Measurements from ENCODE around the gene PRSS48. TPM values are rescaled to one million over a fixed set of nuclear protein-coding genes. Genes with fewer than 3 reads are reported as not detected.

PRSS48 gene
- total and polyA plus RNA-seq, 2 of the 4 experiments (the other 2 are of a cell fraction): not detected

DNA sequence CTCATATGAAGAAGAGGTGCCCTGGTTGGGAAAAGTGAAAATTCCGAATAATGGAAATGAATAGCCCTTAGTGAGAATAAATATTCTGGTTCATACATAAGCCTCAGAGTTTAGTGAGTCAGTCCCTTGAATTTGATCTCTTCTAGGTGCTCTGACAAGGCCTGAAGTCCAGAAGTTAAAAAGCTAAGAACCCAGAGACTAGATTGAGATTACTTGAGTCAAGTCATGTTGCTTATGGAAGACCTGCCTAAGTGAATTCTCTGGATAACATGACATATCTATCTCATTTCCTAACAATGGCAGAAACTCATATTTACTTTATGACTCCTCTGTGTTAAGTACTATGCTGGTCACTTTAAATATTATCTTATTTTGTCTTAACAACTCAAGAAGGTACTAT, 10.5 kb upstream of the PRSS48 start:
- no peak overlapping the region for H2AFZ ChIP-seq (replicated peaks; ENCODE audit: low read length, poor library complexity)
- no CpG with 5 or more reads among the region's 1 CpG for WGBS, 2 experiments (ENCODE audit: extremely low coverage in 2 of 2, insufficient read length in 1 of 2)
- H3K4me1 ChIP-seq (ENCODE audit: control insufficient read depth, insufficient read depth, low read length): no peaks in the 10 kb centered on the region
- H3K4ac ChIP-seq (ENCODE audit: low read depth, low read length): no peak overlapping the region
- H4K5ac ChIP-seq (ENCODE audit: low read depth, low read length): no peak overlapping the region
- intact Hi-C loops (cut with micrococcal nuclease) (no loop called here), in situ Hi-C loops (cut with MboI; ENCODE audit: low sequenced_read_pairs) (no loop called here), dilution Hi-C loops (cut with HindIII; ENCODE audit: low sequenced_read_pairs, unreplicated experiment) (no loop called here)
- ChIA-PET POLR2A (ENCODE audit: unreplicated experiment) (no interaction called here), CTCF (interaction anchor here (2.0 kb wide), 1 partner anchor 10 kb away, joined by 8 read pairs; the partner anchor contains the start of gene PRSS48)
- no peak overlapping the region for H2BK15ac ChIP-seq (ENCODE audit: low read depth, low read length)
- no peak overlapping the region for H2BK5ac ChIP-seq (ENCODE audit: low read depth, low read length, poor library complexity, severe bottlenecking)
- no peak overlapping the region for H3K9ac ChIP-seq (ENCODE audit: low read depth, low read length)
- DNase-seq (peak; percentile 50), ATAC-seq (ENCODE audit: low read depth) (peak; percentile 64)
- no peak overlapping the region for H2AK5ac ChIP-seq (ENCODE audit: low read depth, low read length)
- H4K91ac ChIP-seq (ENCODE audit: insufficient read depth, low read depth, low read length): no peak overlapping the region
- H3K4me3 ChIP-seq (ENCODE audit: insufficient read depth, low read depth, low read length): no peak overlapping the region
- no peak overlapping the region for H3K14ac ChIP-seq (replicated peaks; ENCODE audit: low read depth, low read length)
- no TSS peak for BruUV-seq (replicated peaks)
- H3K27me3 ChIP-seq (ENCODE audit: control insufficient read depth, insufficient read depth, low read length): no peaks in the 10 kb centered on the region
- H3K79me1 ChIP-seq (ENCODE audit: low read depth in 1 of 2, low read length in 2 of 2): no peaks in the 10 kb centered on the region; a peak in 1 of 4 replicates
- H4K20me1 ChIP-seq (ENCODE audit: insufficient read depth, low read length): no peaks in the 10 kb centered on the region
- no peak overlapping the region for H4K8ac ChIP-seq (ENCODE audit: low read depth in 2 of 2, low read length in 2 of 2)
- H2BK20ac ChIP-seq (ENCODE audit: low read depth, low read length): no peak overlapping the region
- no peak overlapping the region for H2BK120ac ChIP-seq (ENCODE audit: low read depth, low read length)
- no peak for TF ChIP-seq RAD21 (IDR thresholded peaks at IDR 0.05; ENCODE audit: low read length)
- TF ChIP-seq SMC3 (IDR thresholded peaks at IDR 0.05; ENCODE audit: low read depth, low read length): no peak
- TF ChIP-seq BHLHE40 (IDR thresholded peaks at IDR 0.05; ENCODE audit: low read depth, low read length): no peak
- TF ChIP-seq MAZ (IDR thresholded peaks at IDR 0.05; ENCODE audit: borderline replicate concordance, low read depth, low read length): no peak
- TF ChIP-seq, protein P1, sequence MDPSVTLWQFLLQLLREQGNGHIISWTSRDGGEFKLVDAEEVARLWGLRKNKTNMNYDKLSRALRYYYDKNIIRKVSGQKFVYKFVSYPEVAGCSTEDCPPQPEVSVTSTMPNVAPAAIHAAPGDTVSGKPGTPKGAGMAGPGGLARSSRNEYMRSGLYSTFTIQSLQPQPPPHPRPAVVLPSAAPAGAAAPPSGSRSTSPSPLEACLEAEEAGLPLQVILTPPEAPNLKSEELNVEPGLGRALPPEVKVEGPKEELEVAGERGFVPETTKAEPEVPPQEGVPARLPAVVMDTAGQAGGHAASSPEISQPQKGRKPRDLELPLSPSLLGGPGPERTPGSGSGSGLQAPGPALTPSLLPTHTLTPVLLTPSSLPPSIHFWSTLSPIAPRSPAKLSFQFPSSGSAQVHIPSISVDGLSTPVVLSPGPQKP (IDR thresholded peaks at IDR 0.05; ENCODE audit: borderline replicate concordance, low read depth, low read length): no peak
- TF ChIP-seq, protein P2, sequence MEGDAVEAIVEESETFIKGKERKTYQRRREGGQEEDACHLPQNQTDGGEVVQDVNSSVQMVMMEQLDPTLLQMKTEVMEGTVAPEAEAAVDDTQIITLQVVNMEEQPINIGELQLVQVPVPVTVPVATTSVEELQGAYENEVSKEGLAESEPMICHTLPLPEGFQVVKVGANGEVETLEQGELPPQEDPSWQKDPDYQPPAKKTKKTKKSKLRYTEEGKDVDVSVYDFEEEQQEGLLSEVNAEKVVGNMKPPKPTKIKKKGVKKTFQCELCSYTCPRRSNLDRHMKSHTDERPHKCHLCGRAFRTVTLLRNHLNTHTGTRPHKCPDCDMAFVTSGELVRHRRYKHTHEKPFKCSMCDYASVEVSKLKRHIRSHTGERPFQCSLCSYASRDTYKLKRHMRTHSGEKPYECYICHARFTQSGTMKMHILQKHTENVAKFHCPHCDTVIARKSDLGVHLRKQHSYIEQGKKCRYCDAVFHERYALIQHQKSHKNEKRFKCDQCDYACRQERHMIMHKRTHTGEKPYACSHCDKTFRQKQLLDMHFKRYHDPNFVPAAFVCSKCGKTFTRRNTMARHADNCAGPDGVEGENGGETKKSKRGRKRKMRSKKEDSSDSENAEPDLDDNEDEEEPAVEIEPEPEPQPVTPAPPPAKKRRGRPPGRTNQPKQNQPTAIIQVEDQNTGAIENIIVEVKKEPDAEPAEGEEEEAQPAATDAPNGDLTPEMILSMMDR (conservative IDR thresholded peaks at IDR 0.05; ENCODE audit: low read depth, low read length): no peak
- TF ChIP-seq CHD1 (IDR thresholded peaks at IDR 0.05; ENCODE audit: low read depth, low read length): no peak
- no peak for TF ChIP-seq POLR2A (IDR thresholded peaks at IDR 0.05; ENCODE audit: low read depth, low read length)
- no peak for TF ChIP-seq MXI1 (IDR thresholded peaks at IDR 0.05; ENCODE audit: borderline replicate concordance, low read depth, low read length)
- TF ChIP-seq NFE2L2 (IDR thresholded peaks at IDR 0.05; ENCODE audit: low read depth, low read length): no peak
- no peak for TF ChIP-seq FOS (IDR thresholded peaks at IDR 0.05; ENCODE audit: low read depth, low read length)
- TF ChIP-seq, protein P3, sequence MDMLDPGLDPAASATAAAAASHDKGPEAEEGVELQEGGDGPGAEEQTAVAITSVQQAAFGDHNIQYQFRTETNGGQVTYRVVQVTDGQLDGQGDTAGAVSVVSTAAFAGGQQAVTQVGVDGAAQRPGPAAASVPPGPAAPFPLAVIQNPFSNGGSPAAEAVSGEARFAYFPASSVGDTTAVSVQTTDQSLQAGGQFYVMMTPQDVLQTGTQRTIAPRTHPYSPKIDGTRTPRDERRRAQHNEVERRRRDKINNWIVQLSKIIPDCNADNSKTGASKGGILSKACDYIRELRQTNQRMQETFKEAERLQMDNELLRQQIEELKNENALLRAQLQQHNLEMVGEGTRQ (IDR thresholded peaks at IDR 0.05; ENCODE audit: low read depth, low read length): no peak
- TF ChIP-seq RCOR1 (IDR thresholded peaks at IDR 0.05; ENCODE audit: insufficient replicate concordance, low read length): no peak
- no peak for TF ChIP-seq CEBPB (IDR thresholded peaks at IDR 0.05; ENCODE audit: low read depth, low read length)
- no peak for TF ChIP-seq RFX5 (IDR thresholded peaks at IDR 0.05; ENCODE audit: low read depth, low read length)
- TF ChIP-seq MAFK (IDR thresholded peaks at IDR 0.05; ENCODE audit: low read depth, low read length): no peak
- no peak overlapping the region for H3K27ac ChIP-seq (ENCODE audit: insufficient read depth, low read length)
- no peaks in the 10 kb centered on the region for H3K9me1 ChIP-seq (ENCODE audit: insufficient read depth, low read length)
- H3K18ac ChIP-seq (ENCODE audit: low read depth, low read length): no peak overlapping the region
- H3K4me2 ChIP-seq (ENCODE audit: low read depth, low read length): no peak overlapping the region
- H2AK9ac ChIP-seq (replicated peaks; ENCODE audit: low read depth, low read length, poor library complexity): no peak overlapping the region
- no peak overlapping the region for H3K23ac ChIP-seq (ENCODE audit: low read depth, low read length)
- H3K9me3 ChIP-seq (ENCODE audit: control insufficient read depth, insufficient read depth, low read length): no peaks in the 10 kb centered on the region
- no peak overlapping the region for H3K56ac ChIP-seq (ENCODE audit: extremely low read depth, insufficient read depth, low read length)
- H3K36me3 ChIP-seq (ENCODE audit: control insufficient read depth, insufficient read depth, low read length): no peaks in the 10 kb centered on the region

Data from IMR-90 (cell line).